ENCODE measurements around the gene NUP62. TPM values are rescaled to one million over a fixed set of nuclear protein-coding genes. Genes with fewer than 3 reads are reported as not detected.
A peak's percentile ranks its signal among the peaks of the same experiment; 100 is the strongest.

NUP62 gene
- total RNA-seq, 1 donor from 2014 or later: 73.3 TPM

GRCh38 chr19:49883094-49883493, 46.2 kb downstream of the NUP62 start:
- no peak for DNase-seq (ENCODE audit: extremely low read depth, low read depth, low spot score)

- no peak for DNase-seq (ENCODE audit: extremely low read depth, low read depth, low spot score)
Measured at GRCh38 chr19:49882643-49883042, 46.7 kb downstream of the NUP62 start.

- no peak for DNase-seq (ENCODE audit: extremely low read depth, low read depth, low spot score)
Measured at GRCh38 chr19:49881672-49882394, 47.5 kb downstream of the NUP62 start.

GRCh38 chr19:49881186-49881585, 48.1 kb downstream of the NUP62 start:
- DNase-seq (ENCODE audit: extremely low read depth, low read depth, low spot score): no peak

- DNase-seq (ENCODE audit: extremely low read depth, low read depth, low spot score): no peak
Measured at GRCh38 chr19:49880162-49880869, 49.0 kb downstream of the NUP62 start.

- no peak for DNase-seq (ENCODE audit: extremely low read depth, low read depth, low spot score)
Measured at GRCh38 chr19:49879243-49879963, 49.9 kb downstream of the NUP62 start.

- DNase-seq (ENCODE audit: extremely low read depth, low read depth, low spot score): no peak
Measured at GRCh38 chr19:49878744-49879070, 50.6 kb downstream of the NUP62 start.

GRCh38 chr19:49877879-49878743, 51.2 kb downstream of the NUP62 start:
- no peak for DNase-seq (ENCODE audit: extremely low read depth, low read depth, low spot score)

GRCh38 chr19:49877020-49877878, 52.1 kb downstream of the NUP62 start, which contains the start of the genes AKT1S1 and TBC1D17:
AKT1S1 (minus strand) TSS chr19:49877355; CDS start chr19:49873295, 4,060 bp downstream.
TBC1D17 (plus strand) TSS chr19:49877702; CDS start chr19:49877724, 22 bp downstream.
- DNase-seq (ENCODE audit: extremely low read depth, low read depth, low spot score): peak; percentile 99

- DNase-seq (ENCODE audit: extremely low read depth, low read depth, low spot score): peak; percentile 95
Measured at GRCh38 chr19:49876422-49877019, 52.8 kb downstream of the NUP62 start.

- no peak for DNase-seq (ENCODE audit: extremely low read depth, low read depth, low spot score)
Measured at GRCh38 chr19:49875857-49876421, 53.4 kb downstream of the NUP62 start.

- DNase-seq (ENCODE audit: extremely low read depth, low read depth, low spot score): no peak
Measured at GRCh38 chr19:49875177-49875576, 54.1 kb downstream of the NUP62 start.

- DNase-seq (ENCODE audit: extremely low read depth, low read depth, low spot score): no peak
Measured at GRCh38 chr19:49874503-49875157, 54.7 kb downstream of the NUP62 start.

- no peak for DNase-seq (ENCODE audit: extremely low read depth, low read depth, low spot score)
Measured at GRCh38 chr19:49873834-49874233, 55.5 kb downstream of the NUP62 start.

GRCh38 chr19:49873129-49873521, 56.2 kb downstream of the NUP62 start:
- DNase-seq (ENCODE audit: extremely low read depth, low read depth, low spot score): no peak

- no peak for DNase-seq (ENCODE audit: extremely low read depth, low read depth, low spot score)
Measured at GRCh38 chr19:49872245-49873128, 56.8 kb downstream of the NUP62 start.

- DNase-seq (ENCODE audit: extremely low read depth, low read depth, low spot score): no peak
Measured at GRCh38 chr19:49871349-49871985, 57.8 kb downstream of the NUP62 start.

All from glomerular endothelial cell (primary cell).